Endothelial cell of umbilical vein (primary cell): ENCODE results near the gene GANC. TPM values are rescaled to one million over a fixed set of nuclear protein-coding genes. Genes with fewer than 3 reads are reported as not detected.

ENCODE experiments used
- BruUV-seq: library from RNA; stranded (reverse); fragments of 400-500 nt; replicated peaks from 2 replicates; lab custom pipeline; 2021; lab: Mats Ljungman, UMichigan
- CTCF ChIA-PET: fragments of 300-600, 350-600 bp; sonication (Branson Sonifier 250); formaldehyde crosslinking; loops from one replicate; lab custom pipeline; 2021; ENCODE audit warnings: antibody characterized with exemption, inconsistent platforms; lab: Charles Lee
- POLR2A ChIA-PET: fragments of 300-600, 350-600 bp; sonication (Branson Sonifier 250); formaldehyde crosslinking; loops from one replicate; lab custom pipeline; 2021; ENCODE audit warnings: antibody characterized with exemption, inconsistent platforms; lab: Charles Lee
- DNase-seq: peaks from one replicate; pipeline ENCODE4 v3.0.0-alpha.2; 2011; ENCODE audit warnings: low read depth, low spot score
- FAIRE-seq: peaks from 2 replicates; lab custom pipeline; 2011; peaks lifted over from hg19 to GRCh38; lab: Jason Lieb, UNC
- H2AFZ ChIP-seq: 2 replicates; pipeline ENCODE4 v1.6.0; 2012; ENCODE audit warnings: low read depth, low read length, control low read depth, inconsistent platforms
- H3K27ac ChIP-seq: 2 replicates; pipeline ENCODE4 v1.5.1; 2011; ENCODE audit warnings: low read depth, mild to moderate bottlenecking, control low read depth, low read length, moderate library complexity; ENCODE audit not compliant: insufficient read depth
- H3K27me3 ChIP-seq, 2 experiments: 2 replicates each; pipeline versions ENCODE4 v1.6.0 to v1.6.1; 2011; ENCODE audit warnings: low read length in 2 of 2, mixed read lengths in 1 of 2; ENCODE audit not compliant: control insufficient read depth in 2 of 2, insufficient read depth in 2 of 2
- H3K36me3 ChIP-seq, 2 experiments: 2 replicates in 1 of 2; 3 replicates in 1 of 2; pipeline ENCODE4 v1.5.1; 2011; ENCODE audit warnings: low read length in 2 of 2, mild to moderate bottlenecking in 1 of 2, moderate library complexity in 1 of 2; ENCODE audit not compliant: control insufficient read depth in 2 of 2, insufficient read depth in 2 of 2; ENCODE audit errors: extremely low read depth in 1 of 2
- H3K4me1 ChIP-seq: 3 replicates; pipeline ENCODE4 v1.5.1; 2011; ENCODE audit warnings: mild to moderate bottlenecking, low read length; ENCODE audit not compliant: control insufficient read depth, insufficient read depth; ENCODE audit errors: extremely low read depth
- H3K4me2 ChIP-seq: 2 replicates; pipeline ENCODE4 v1.6.1; 2011; ENCODE audit warnings: low read length, control low read depth, mixed read lengths; ENCODE audit not compliant: insufficient read depth
- H3K4me3 ChIP-seq, 3 experiments: fragments of 200-600 bp in 1 of 3; sonication (generic), shearing (Covaris generic) in 1 of 3; replicated peaks in 1 of 3; 2 replicates each; pipeline ENCODE4 v1.5.1; 2011 to 2016; ENCODE audit warnings: control low read depth in 3 of 3, low read length in 3 of 3, mild to moderate bottlenecking in 2 of 3, inconsistent platforms in 1 of 3, low read depth in 1 of 3, moderate library complexity in 1 of 3; ENCODE audit not compliant: insufficient read depth in 1 of 3
- H3K79me2 ChIP-seq: 2 replicates; pipeline ENCODE4 v1.6.0; 2012; ENCODE audit warnings: low read length, inconsistent platforms; ENCODE audit not compliant: control insufficient read depth, insufficient read depth
- H3K9ac ChIP-seq: replicated peaks from 2 replicates; pipeline ENCODE3; 2011; ENCODE audit warnings: low read length, control low read depth; ENCODE audit not compliant: insufficient read depth; ENCODE audit errors: extremely low read depth
- H3K9me1 ChIP-seq: replicated peaks from 3 replicates; pipeline ENCODE4 v1.6.0; 2011; ENCODE audit warnings: mild to moderate bottlenecking, low read length; ENCODE audit not compliant: control insufficient read depth, insufficient read depth; ENCODE audit errors: extremely low read depth
- H3K9me3 ChIP-seq: replicated peaks from 2 replicates; pipeline ENCODE4 v1.5.1; 2012; ENCODE audit warnings: low read length, inconsistent platforms; ENCODE audit not compliant: control insufficient read depth, insufficient read depth
- H4K20me1 ChIP-seq: replicated peaks from 2 replicates; pipeline ENCODE3; 2011; ENCODE audit warnings: mild to moderate bottlenecking, low read length; ENCODE audit not compliant: control insufficient read depth, insufficient read depth; ENCODE audit errors: extremely low read depth
- CTCF ChIP-seq, 2 donors: IDR thresholded peaks; 1 replicate in 1 of 2; 2 replicates in 1 of 2; pipeline ENCODE4 v1.5.1; 2011; ENCODE audit warnings: low read length in 2 of 2, mild to moderate bottlenecking in 2 of 2, moderate library complexity in 2 of 2, control low read depth in 1 of 2, inconsistent platforms in 1 of 2, low read depth in 1 of 2; ENCODE audit not compliant: insufficient read depth in 1 of 2; ENCODE audit errors: extremely low read depth in 1 of 2
- EZH2 ChIP-seq: IDR thresholded peaks from 2 replicates; pipeline ENCODE4 v1.6.1; 2012; ENCODE audit warnings: borderline replicate concordance, low read depth, mild to moderate bottlenecking, moderate library complexity, low read length, inconsistent platforms; ENCODE audit not compliant: severe bottlenecking
- FOS ChIP-seq: IDR thresholded peaks from 2 replicates; pipeline ENCODE4 v1.6.1; 2011; ENCODE audit warnings: mild to moderate bottlenecking, low read length, moderate library complexity, borderline replicate concordance; ENCODE audit not compliant: insufficient read depth
- GATA2 ChIP-seq: IDR thresholded peaks from 2 replicates; pipeline ENCODE4 v1.7.0; 2011; ENCODE audit warnings: low read depth, mild to moderate bottlenecking, moderate library complexity, mixed read lengths, low read length; ENCODE audit not compliant: insufficient read length, insufficient read depth
- JUN ChIP-seq: IDR thresholded peaks from 2 replicates; pipeline ENCODE4 v1.6.1; 2011; ENCODE audit warnings: borderline replicate concordance, low read depth; ENCODE audit not compliant: insufficient read length, insufficient read depth
- MYC ChIP-seq: IDR thresholded peaks from one replicate; pipeline ENCODE4 v1.6.1; 2011; ENCODE audit warnings: mild to moderate bottlenecking, low read depth, low read length
- POLR2A ChIP-seq: IDR thresholded peaks from 2 replicates; pipeline ENCODE4 v1.6.1; 2012; ENCODE audit warnings: low read depth, mild to moderate bottlenecking, control low read depth, low read length
- POLR2AphosphoS5 ChIP-seq: IDR thresholded peaks from 2 replicates; pipeline ENCODE4 v1.6.1; 2012; ENCODE audit warnings: low read depth, mild to moderate bottlenecking, control low read depth, low read length, moderate library complexity; ENCODE audit not compliant: insufficient read depth
- dilution Hi-C: fragments of 300-500 bp; cut with MboI; formaldehyde crosslinking; loops from one replicate; pipeline ENCODE4 v1.15.0; 2019; ENCODE audit warnings: low sequenced_read_pairs; ENCODE audit not compliant: extremely low pct_ligation_motif_present
- intact Hi-C: fragments of 100-400 bp; cut with micrococcal nuclease; formaldehyde crosslinking; loops from one replicate; pipeline ENCODE4 v1.10.0; 2022
- polyA plus RNA-seq, 4 experiments: library from polyadenylated mRNA; depleted of rRNA in 3 of 4; stranded (reverse) in 3 of 4; unstranded in 1 of 4; fragments of >200 nt; gene quantifications; 2 replicates each; pipeline versions ENCODE4 v1.2.1 to v1.2.3, GENCODE V29; 2011 to 2012; ENCODE audit warnings: missing spikeins in 1 of 4
- total RNA-seq: library from RNA; stranded (reverse); gene quantifications from 2 replicates; pipeline ENCODE4 v1.2.3, GENCODE V29; 2021
- TF ChIP-seq, protein P1 (sequence below): IDR thresholded peaks from 2 replicates; pipeline ENCODE4 v1.6.1; 2011; ENCODE audit not compliant: insufficient read depth, insufficient read length

GANC gene
- total and polyA plus RNA-seq, 2 donors (not counting 3 experiments of a cell fraction or from before 2014, with no cell fraction given) = 8.5 to 17.8 TPM

- no TSS peak for BruUV-seq
- CTCF ChIA-PET = no interaction called here
- intact Hi-C loops = no loop called here
Observed at GRCh38 chr15:42314818-42315217, 41.8 kb downstream of the GANC start.

More at GRCh38 chr15:42314818-42315217, 41.8 kb downstream of the GANC start:
- no peak for FAIRE-seq
- H4K20me1 ChIP-seq = no peaks in the 10 kb centered on the region
- no peaks in the 10 kb centered on the region for H3K4me1 ChIP-seq
- no peak overlapping the region for H3K9ac ChIP-seq
- H3K4me2 ChIP-seq = no peak overlapping the region
- DNase-seq = no peak
- dilution Hi-C loops = no loop called here
- H3K4me3 ChIP-seq = no peak overlapping the region
- POLR2A ChIA-PET = no interaction called here
- no peaks in the 10 kb centered on the region for H3K79me2 ChIP-seq
- no peaks in the 10 kb centered on the region for H3K27me3 ChIP-seq
- no peak overlapping the region for H3K27ac ChIP-seq
- no peaks in the 10 kb centered on the region for H3K9me1 ChIP-seq
- TF ChIP-seq POLR2AphosphoS5 (no peak), MYC (no peak), FOS (no peak), JUN (no peak), POLR2A (no peak), EZH2 (no peak), CTCF (IDR thresholded peaks at IDR 0.05; ENCODE audit: extremely low read depth in 1 of 2, insufficient read depth in 1 of 2, low read depth in 1 of 2, low read length in 2 of 2) (no peak), GATA2 (no peak)
- TF ChIP-seq, protein P1, sequence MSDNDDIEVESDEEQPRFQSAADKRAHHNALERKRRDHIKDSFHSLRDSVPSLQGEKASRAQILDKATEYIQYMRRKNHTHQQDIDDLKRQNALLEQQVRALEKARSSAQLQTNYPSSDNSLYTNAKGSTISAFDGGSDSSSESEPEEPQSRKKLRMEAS = no peak
- no peaks in the 10 kb centered on the region for H3K9me3 ChIP-seq
- H2AFZ ChIP-seq = no peak overlapping the region
- peaks cover 0 to 2% of the 10 kb centered on the region in 2 experiments for H3K36me3 ChIP-seq
